Measurements from ENCODE around the gene ABCG1. TPM values are rescaled to one million over a fixed set of nuclear protein-coding genes. Genes with fewer than 3 reads are reported as not detected.

The ABCG1 gene
- total and polyA plus RNA-seq, 4 donors: 1.6 to 9.7 (median 5.3) TPM

DNA sequence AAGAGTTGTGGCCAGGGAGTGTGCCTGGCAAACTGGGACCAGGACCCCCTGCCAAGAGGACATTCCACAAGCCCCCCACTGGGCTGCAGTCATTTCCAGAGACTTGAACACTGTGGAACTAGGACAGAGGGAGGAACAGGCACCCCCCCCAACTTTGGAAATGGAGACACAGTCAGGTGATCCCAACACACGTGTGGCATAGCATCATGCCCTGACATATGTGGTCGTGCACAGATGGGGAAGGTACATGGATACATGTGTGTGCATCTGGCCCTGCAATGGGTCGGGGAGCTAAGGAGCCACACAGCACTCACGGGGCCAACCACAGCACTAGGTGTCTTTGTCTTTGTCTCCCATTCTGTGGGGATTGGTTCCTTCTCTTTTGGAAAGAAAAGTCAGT lies 102.9 kb downstream of the ABCG1 start:
- Histone ChIP-seq H3K4me3 (ENCODE audit: low read depth in 1 of 3, low read length in 3 of 3) (no peak overlapping the region), H3K9ac (ENCODE audit: low read depth in 1 of 2, low read length in 2 of 2) (no peak overlapping the region), H3K9me3 (ENCODE audit: control insufficient read depth in 4 of 4, low read length in 3 of 4) (no peaks in the 10 kb centered on the region), H3K27me3 (ENCODE audit: control insufficient read depth in 4 of 4, insufficient read depth in 4 of 4, low read length in 3 of 4) (no peaks in the 10 kb centered on the region), H3K36me3 (ENCODE audit: control insufficient read depth in 4 of 4, insufficient read depth in 3 of 4, low read depth in 1 of 4, low read length in 3 of 4) (no peaks in the 10 kb centered on the region), H3K27ac (ENCODE audit: low read depth in 1 of 2, low read length in 2 of 2) (no peak overlapping the region), H3K4me1 (ENCODE audit: control insufficient read depth in 4 of 4, insufficient read depth in 4 of 4, low read length in 3 of 4) (no peaks in the 10 kb centered on the region)
- 87% methylated on average over 4 of the region's 4 CpGs for WGBS
- TF ChIP-seq GABPA (IDR thresholded peaks at IDR 0.05 in 1 of 2, conservative IDR thresholded peaks at IDR 0.05 in 1 of 2) (no peak), NR2F2 (IDR thresholded peaks at IDR 0.05) (no peak), FOXA2 (IDR thresholded peaks at IDR 0.05) (no peak), HNF4G (IDR thresholded peaks at IDR 0.05) (no peak)
- TF ChIP-seq, protein P1, sequence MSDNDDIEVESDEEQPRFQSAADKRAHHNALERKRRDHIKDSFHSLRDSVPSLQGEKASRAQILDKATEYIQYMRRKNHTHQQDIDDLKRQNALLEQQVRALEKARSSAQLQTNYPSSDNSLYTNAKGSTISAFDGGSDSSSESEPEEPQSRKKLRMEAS (IDR thresholded peaks at IDR 0.05): no peak
- TF ChIP-seq, protein P2, sequence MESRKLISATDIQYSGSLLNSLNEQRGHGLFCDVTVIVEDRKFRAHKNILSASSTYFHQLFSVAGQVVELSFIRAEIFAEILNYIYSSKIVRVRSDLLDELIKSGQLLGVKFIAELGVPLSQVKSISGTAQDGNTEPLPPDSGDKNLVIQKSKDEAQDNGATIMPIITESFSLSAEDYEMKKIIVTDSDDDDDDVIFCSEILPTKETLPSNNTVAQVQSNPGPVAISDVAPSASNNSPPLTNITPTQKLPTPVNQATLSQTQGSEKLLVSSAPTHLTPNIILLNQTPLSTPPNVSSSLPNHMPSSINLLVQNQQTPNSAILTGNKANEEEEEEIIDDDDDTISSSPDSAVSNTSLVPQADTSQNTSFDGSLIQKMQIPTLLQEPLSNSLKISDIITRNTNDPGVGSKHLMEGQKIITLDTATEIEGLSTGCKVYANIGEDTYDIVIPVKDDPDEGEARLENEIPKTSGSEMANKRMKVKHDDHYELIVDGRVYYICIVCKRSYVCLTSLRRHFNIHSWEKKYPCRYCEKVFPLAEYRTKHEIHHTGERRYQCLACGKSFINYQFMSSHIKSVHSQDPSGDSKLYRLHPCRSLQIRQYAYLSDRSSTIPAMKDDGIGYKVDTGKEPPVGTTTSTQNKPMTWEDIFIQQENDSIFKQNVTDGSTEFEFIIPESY (IDR thresholded peaks at IDR 0.05): no peak
- DNase-seq (ENCODE audit: low spot score): no peak

- no peak for DNase-seq (ENCODE audit: low spot score)
- Histone ChIP-seq H3K9ac (ENCODE audit: low read depth in 1 of 2, low read length in 2 of 2) (no peak overlapping the region), H3K36me3 (ENCODE audit: control insufficient read depth in 4 of 4, insufficient read depth in 3 of 4, low read depth in 1 of 4, low read length in 3 of 4) (no peaks in the 10 kb centered on the region), H3K9me3 (ENCODE audit: control insufficient read depth in 4 of 4, low read length in 3 of 4) (no peaks in the 10 kb centered on the region), H3K4me3 (ENCODE audit: low read depth in 1 of 3, low read length in 3 of 3) (no peak overlapping the region), H3K4me1 (ENCODE audit: control insufficient read depth in 4 of 4, insufficient read depth in 4 of 4, low read length in 3 of 4) (no peaks in the 10 kb centered on the region), H3K27ac (ENCODE audit: low read depth in 1 of 2, low read length in 2 of 2) (no peak overlapping the region), H3K27me3 (ENCODE audit: control insufficient read depth in 4 of 4, insufficient read depth in 4 of 4, low read length in 3 of 4) (no peaks in the 10 kb centered on the region)
- TF ChIP-seq NR2F2 (IDR thresholded peaks at IDR 0.05): no peak
- TF ChIP-seq TAF1 (conservative IDR thresholded peaks at IDR 0.05): no peak
- TF ChIP-seq, protein P3, sequence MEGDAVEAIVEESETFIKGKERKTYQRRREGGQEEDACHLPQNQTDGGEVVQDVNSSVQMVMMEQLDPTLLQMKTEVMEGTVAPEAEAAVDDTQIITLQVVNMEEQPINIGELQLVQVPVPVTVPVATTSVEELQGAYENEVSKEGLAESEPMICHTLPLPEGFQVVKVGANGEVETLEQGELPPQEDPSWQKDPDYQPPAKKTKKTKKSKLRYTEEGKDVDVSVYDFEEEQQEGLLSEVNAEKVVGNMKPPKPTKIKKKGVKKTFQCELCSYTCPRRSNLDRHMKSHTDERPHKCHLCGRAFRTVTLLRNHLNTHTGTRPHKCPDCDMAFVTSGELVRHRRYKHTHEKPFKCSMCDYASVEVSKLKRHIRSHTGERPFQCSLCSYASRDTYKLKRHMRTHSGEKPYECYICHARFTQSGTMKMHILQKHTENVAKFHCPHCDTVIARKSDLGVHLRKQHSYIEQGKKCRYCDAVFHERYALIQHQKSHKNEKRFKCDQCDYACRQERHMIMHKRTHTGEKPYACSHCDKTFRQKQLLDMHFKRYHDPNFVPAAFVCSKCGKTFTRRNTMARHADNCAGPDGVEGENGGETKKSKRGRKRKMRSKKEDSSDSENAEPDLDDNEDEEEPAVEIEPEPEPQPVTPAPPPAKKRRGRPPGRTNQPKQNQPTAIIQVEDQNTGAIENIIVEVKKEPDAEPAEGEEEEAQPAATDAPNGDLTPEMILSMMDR (IDR thresholded peaks at IDR 0.05; ENCODE audit: low read depth, low read length, missing input control): no peak
- TF ChIP-seq HNF4G (IDR thresholded peaks at IDR 0.05): no peak
- TF ChIP-seq JUND (IDR thresholded peaks at IDR 0.05): no peak
- TF ChIP-seq RAD21 (IDR thresholded peaks at IDR 0.05): no peak
- no peak for TF ChIP-seq GABPA (IDR thresholded peaks at IDR 0.05 in 1 of 2, conservative IDR thresholded peaks at IDR 0.05 in 1 of 2)
- TF ChIP-seq, protein P4, sequence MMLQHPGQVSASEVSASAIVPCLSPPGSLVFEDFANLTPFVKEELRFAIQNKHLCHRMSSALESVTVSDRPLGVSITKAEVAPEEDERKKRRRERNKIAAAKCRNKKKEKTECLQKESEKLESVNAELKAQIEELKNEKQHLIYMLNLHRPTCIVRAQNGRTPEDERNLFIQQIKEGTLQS (IDR thresholded peaks at IDR 0.05): no peak
- no peak for TF ChIP-seq HNF4A (conservative IDR thresholded peaks at IDR 0.05)
- TF ChIP-seq, protein P2 (IDR thresholded peaks at IDR 0.05): no peak
- TF ChIP-seq EGR1 (IDR thresholded peaks at IDR 0.05; ENCODE audit: low read depth in 2 of 2): no peak
- 78% methylated on average over 6 of the region's 6 CpGs for WGBS
Measured at GRCh38 chr21:42324896-42325295, 106.0 kb downstream of the ABCG1 start.

Data from liver (tissue), 9 donors.